ENCODE measurements around the gene C1QTNF2.

The C1QTNF2 gene

DNA sequence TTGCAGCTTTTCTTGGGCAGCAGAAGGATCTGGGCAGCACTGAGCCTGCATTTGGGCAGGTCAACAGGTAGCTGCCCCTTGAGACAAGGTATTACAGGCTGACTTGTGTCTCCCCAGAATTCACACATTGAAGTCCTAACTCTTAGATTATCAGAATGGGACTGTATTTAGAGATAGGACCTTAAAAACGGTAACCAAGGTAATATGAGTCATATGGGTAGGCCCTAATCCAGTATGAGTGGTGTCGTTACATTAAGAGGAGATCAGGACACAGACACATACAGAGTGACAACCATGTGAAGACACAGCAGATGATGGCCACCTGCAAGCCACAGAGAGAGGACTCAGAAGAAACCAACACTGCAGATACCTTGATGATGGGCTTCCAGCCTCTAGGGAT is 3.2 kb downstream of the C1QTNF2 start:
- no peaks in the 10 kb centered on the region for H3K9me3 ChIP-seq (ENCODE audit: control insufficient read depth, low read length)
- no peaks in the 10 kb centered on the region for H3K27me3 ChIP-seq (ENCODE audit: control insufficient read depth, insufficient read depth, low read length)
- no peak overlapping the region for H2AFZ ChIP-seq
- H3K4me1 ChIP-seq: peaks cover 5% of the 10 kb centered on the region
- H3K79me2 ChIP-seq: no peaks in the 10 kb centered on the region
- no peak for TF ChIP-seq CTCF (IDR thresholded peaks at IDR 0.05)
- no peak overlapping the region for H3K27ac ChIP-seq
- no peak overlapping the region for H3K4me2 ChIP-seq (ENCODE audit: low read length)
- no peak overlapping the region for H3K4me3 ChIP-seq (ENCODE audit: low read depth, low read length)
- H3K9ac ChIP-seq: no peak overlapping the region
- no peaks in the 10 kb centered on the region for H3K36me3 ChIP-seq (ENCODE audit: control insufficient read depth, insufficient read depth, low read length)

GRCh38 chr5:160366230-160366629 is 4.2 kb downstream of the C1QTNF2 start:
- H3K36me3 ChIP-seq (ENCODE audit: control insufficient read depth, insufficient read depth, low read length): no peaks in the 10 kb centered on the region
- H3K4me3 ChIP-seq (ENCODE audit: low read depth, low read length): no peak overlapping the region
- H3K9me3 ChIP-seq (ENCODE audit: control insufficient read depth, low read length): no peaks in the 10 kb centered on the region
- no peaks in the 10 kb centered on the region for H3K27me3 ChIP-seq (ENCODE audit: control insufficient read depth, insufficient read depth, low read length)
- H3K4me2 ChIP-seq (ENCODE audit: low read length): no peak overlapping the region
- H2AFZ ChIP-seq: no peak overlapping the region
- no peak overlapping the region for H3K27ac ChIP-seq
- H3K9ac ChIP-seq: no peak overlapping the region
- H3K4me1 ChIP-seq: peaks cover 5% of the 10 kb centered on the region
- H3K79me2 ChIP-seq: no peaks in the 10 kb centered on the region
- no peak for TF ChIP-seq CTCF (IDR thresholded peaks at IDR 0.05)

- TF ChIP-seq CTCF (IDR thresholded peaks at IDR 0.05): no peak
- no peaks in the 10 kb centered on the region for H3K27me3 ChIP-seq (ENCODE audit: control insufficient read depth, insufficient read depth, low read length)
- H3K9me3 ChIP-seq (ENCODE audit: control insufficient read depth, low read length): no peaks in the 10 kb centered on the region
- H3K36me3 ChIP-seq (ENCODE audit: control insufficient read depth, insufficient read depth, low read length): no peaks in the 10 kb centered on the region
- H3K79me2 ChIP-seq: no peaks in the 10 kb centered on the region
- H3K9ac ChIP-seq: no peak overlapping the region
- H3K4me3 ChIP-seq (ENCODE audit: low read depth, low read length): no peak overlapping the region
- H2AFZ ChIP-seq: no peak overlapping the region
- H3K27ac ChIP-seq: peak overlapping the region; percentile 1
- H3K4me1 ChIP-seq: no peaks in the 10 kb centered on the region
- H3K4me2 ChIP-seq (ENCODE audit: low read length): no peak overlapping the region
These were observed 6.6 kb downstream of the C1QTNF2 start for GRCh38 chr5:160363660-160364395.

DNA sequence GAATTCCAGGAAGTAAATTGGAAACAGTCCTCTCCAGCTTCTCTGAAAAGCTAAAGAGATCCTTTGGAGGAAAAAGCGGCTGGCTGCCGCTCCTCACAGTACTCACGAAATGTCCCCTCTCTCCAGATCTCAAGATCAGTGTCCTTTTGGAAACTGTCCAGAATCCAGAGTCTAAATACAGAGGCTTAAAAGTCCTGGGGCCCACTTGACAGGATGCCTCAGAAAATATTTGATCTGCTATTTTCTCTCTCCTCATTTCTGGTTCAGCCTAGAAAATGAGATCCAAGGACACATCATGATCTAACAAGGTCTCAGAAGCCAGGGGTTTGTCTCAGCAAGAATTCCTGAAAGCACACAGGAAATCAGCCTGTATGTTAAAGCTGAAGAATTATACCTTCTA is 7.2 kb downstream of the C1QTNF2 start:
- Histone ChIP-seq H3K4me3 (ENCODE audit: low read depth, low read length) (no peak overlapping the region), H3K9ac (no peak overlapping the region), H3K4me2 (ENCODE audit: low read length) (no peak overlapping the region), H3K79me2 (no peaks in the 10 kb centered on the region), H3K4me1 (no peaks in the 10 kb centered on the region), H3K36me3 (ENCODE audit: control insufficient read depth, insufficient read depth, low read length) (no peaks in the 10 kb centered on the region), H3K9me3 (ENCODE audit: control insufficient read depth, low read length) (no peaks in the 10 kb centered on the region), H3K27me3 (ENCODE audit: control insufficient read depth, insufficient read depth, low read length) (no peaks in the 10 kb centered on the region), H3K27ac (peak overlapping the region; percentile 1), H2AFZ (no peak overlapping the region)
- no peak for TF ChIP-seq CTCF (IDR thresholded peaks at IDR 0.05)

- H3K4me1 ChIP-seq: no peaks in the 10 kb centered on the region
- no peaks in the 10 kb centered on the region for H3K27me3 ChIP-seq (ENCODE audit: control insufficient read depth, insufficient read depth, low read length)
- no peaks in the 10 kb centered on the region for H3K9me3 ChIP-seq (ENCODE audit: control insufficient read depth, low read length)
- H3K27ac ChIP-seq: no peak overlapping the region
- no peak overlapping the region for H3K4me3 ChIP-seq (ENCODE audit: low read depth, low read length)
- no peaks in the 10 kb centered on the region for H3K79me2 ChIP-seq
- no peak for TF ChIP-seq CTCF (IDR thresholded peaks at IDR 0.05)
- no peak overlapping the region for H3K4me2 ChIP-seq (ENCODE audit: low read length)
- H2AFZ ChIP-seq: no peak overlapping the region
- H3K36me3 ChIP-seq (ENCODE audit: control insufficient read depth, insufficient read depth, low read length): no peaks in the 10 kb centered on the region
- no peak overlapping the region for H3K9ac ChIP-seq
These were observed 8.7 kb downstream of the C1QTNF2 start for GRCh38 chr5:160361624-160362228.

All from parathyroid adenoma (tissue), 2 donors.